Left ventricle myocardium superior (tissue), 1 donor: ENCODE measurements around the gene NR2E3. TPM values are rescaled to one million over a fixed set of nuclear protein-coding genes. Genes with fewer than 3 reads are reported as not detected.

Experiments
- ATAC-seq: fragments of 200-7000 bp; cut with Tn5 transposase; one replicate; pipeline ENCODE4 v1.9.1; 2020; ENCODE audit warnings: mild to moderate bottlenecking, moderate library complexity
- DNase-seq: peaks from one replicate; pipeline ENCODE4 v3.0.0-alpha.2; 2020
- intact Hi-C: fragments of 100-400 bp; cut with micrococcal nuclease; formaldehyde crosslinking; loops from one replicate; pipeline ENCODE4 v1.11.0; 2022
- total RNA-seq: library from RNA; stranded (reverse); fragmentation: NEBNext Ultra II Directional; extraction: Animal tissue kit (Norgen Biotek cat#: 25700); gene quantifications from one replicate; pipeline ENCODE4 v1.2.1, GENCODE V29; 2021
- donor health status: DM: no; HTN: yes; CAD: no; lungs with severe emphysema.

The NR2E3 gene
- total RNA-seq, 1 donor from 2014 or later: not detected

- no peak for ATAC-seq
- intact Hi-C loops: no loop called here
These were observed 21.4 kb upstream of the NR2E3 start for GRCh38 chr15:71788646-71789579.

GRCh38 chr15:71789616-71790015 lies 20.7 kb upstream of the NR2E3 start:
- DNase-seq: no peak
- ATAC-seq: no peak
- intact Hi-C loops: no loop called here

More at GRCh38 chr15:71788646-71789579, 21.4 kb upstream of the NR2E3 start:
- DNase-seq: no peak

- ATAC-seq (no peak), DNase-seq (no peak)
- intact Hi-C loops: no loop called here
These were observed 20.3 kb upstream of the NR2E3 start for GRCh38 chr15:71790081-71790480.

DNA sequence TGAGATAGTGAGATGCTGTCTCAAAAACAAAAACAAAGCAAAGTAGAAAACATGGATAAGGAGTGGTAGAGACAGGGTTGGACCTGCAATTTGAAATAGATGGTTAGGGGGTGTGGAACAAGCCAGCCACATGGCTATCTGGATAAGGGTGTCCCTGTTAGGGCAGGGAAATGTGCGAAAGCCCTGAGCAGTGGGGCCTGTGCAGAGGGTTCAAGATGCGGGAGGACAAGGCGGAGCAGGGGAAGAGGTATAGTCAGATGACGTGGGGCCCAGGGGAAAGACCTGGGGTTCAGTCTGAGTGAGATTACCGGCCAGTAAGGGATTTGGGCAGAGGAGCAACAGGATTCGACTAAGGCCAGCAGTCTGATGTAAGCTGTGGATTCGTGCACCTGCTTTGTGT lies 18.4 kb upstream of the NR2E3 start:
- intact Hi-C loops: no loop called here
- ATAC-seq: peak; percentile 34
- no peak for DNase-seq

DNA sequence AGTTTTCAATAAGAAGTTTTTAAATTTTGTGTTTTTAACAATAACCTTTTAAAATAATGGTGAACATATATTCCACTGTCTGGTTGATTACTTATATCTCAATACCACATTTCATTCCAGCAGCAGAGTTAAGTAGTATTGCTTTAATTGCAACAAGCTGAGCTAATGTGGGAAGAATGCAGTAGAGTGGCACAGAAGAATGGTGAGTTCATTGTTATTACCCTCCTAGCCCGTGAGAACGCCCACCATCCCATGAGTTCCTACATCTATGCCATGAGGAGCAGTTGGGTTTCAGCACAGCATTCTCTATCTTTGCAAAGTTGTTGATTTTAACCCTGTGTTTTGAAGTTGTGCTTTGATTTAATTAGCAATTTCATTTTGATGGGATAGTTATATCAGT lies 17.8 kb upstream of the NR2E3 start:
- intact Hi-C loops: no loop called here
- peak; percentile 60 for ATAC-seq
- no peak for DNase-seq

DNA sequence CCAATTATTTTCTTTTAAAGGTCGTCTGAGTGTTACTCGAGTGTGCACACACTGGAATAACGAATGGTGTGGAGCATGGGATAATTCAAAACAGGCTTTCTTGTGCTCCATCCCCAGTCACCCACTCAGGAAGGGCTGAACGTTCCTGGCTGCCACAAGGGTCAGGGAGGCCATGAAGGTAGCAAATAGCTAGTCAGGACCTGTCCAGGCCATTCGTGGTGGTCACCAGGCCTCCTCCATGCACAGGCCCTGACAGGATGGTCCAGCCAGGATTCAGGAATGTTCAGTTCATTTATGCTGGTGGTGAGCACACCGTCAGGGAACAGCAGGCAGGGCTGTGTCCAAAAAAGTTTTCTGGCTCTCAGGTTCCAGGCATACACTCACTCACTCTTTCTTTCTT lies 11.7 kb upstream of the NR2E3 start:
- intact Hi-C loops: no loop called here
- ATAC-seq: no peak
- DNase-seq: no peak

- no peak for ATAC-seq
- intact Hi-C loops: no loop called here
- DNase-seq: no peak
These were observed 10.2 kb upstream of the NR2E3 start for GRCh38 chr15:71800190-71800589.

GRCh38 chr15:71800835-71801745 lies 9.3 kb upstream of the NR2E3 start:
- DNase-seq: no peak
- intact Hi-C loops: no loop called here
- peak; percentile 80 for ATAC-seq

DNA sequence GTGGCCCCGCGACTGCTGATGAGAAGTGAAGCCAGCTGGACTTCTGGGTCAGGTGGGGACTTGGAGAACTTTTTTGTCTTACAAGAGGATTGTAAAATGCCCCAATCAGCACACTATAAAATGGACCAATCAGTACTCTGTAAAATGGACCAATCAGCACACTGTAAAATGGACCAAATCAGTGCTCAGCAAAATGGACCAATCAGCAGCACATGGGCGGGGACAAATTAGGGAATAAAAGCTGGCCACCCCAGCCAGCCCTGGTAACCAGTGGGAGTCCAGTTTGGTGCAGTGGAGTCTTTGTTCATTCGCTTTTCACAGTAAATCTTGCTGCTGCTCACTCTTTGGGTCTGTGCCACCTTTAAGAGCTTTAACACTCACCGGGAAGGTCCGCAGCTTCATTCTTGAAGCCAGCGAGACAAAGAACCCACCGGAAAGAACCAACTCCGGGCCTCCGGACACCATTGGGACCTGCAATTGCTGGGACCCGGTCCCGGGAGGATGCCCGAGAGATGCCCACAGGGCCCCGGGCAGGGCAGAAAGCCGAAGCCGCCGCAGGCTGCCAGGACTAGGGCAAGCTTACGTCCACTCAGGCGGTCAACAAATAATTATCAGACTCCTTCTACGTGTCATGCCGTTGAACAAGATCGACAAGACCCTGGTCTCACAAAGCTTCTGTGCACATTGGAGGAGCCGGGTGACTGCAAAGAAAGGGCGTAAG lies 8.3 kb upstream of the NR2E3 start:
- ATAC-seq (no peak), DNase-seq (no peak)
- intact Hi-C loops: no loop called here

GRCh38 chr15:71802770-71803169 lies 7.6 kb upstream of the NR2E3 start:
- DNase-seq: no peak
- intact Hi-C loops: no loop called here
- no peak for ATAC-seq

DNA sequence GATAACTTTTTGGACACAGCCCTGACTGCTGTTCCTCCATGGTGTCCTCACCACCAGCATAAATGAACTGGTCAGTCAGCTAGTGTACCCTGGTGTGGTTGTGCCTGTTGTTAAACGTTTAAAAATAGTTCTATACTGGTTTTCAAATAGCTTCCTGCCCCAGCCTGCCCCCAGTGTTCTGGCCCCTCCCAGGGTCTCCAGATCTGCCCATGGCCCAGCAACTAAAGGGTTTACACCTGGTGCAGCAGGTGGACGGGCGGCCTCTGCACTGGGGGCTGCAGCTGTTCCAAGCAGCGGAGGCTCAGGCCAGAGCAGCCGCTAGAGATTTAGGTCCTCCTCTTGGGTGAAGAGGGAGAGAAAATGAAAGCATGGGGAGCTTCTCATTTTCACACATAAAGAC lies 6.1 kb upstream of the NR2E3 start:
- DNase-seq: no peak
- intact Hi-C loops: loop anchor here (2.0 kb wide), 1 partner anchor 55 kb away; no protein-coding TSS in a partner anchor
- no peak for ATAC-seq

- ATAC-seq (peak; percentile 5), DNase-seq (no peak)
- intact Hi-C loops: loop anchor here (2.0 kb wide), 1 partner anchor 56 kb away; no protein-coding TSS in a partner anchor
These were observed 5.5 kb upstream of the NR2E3 start for GRCh38 chr15:71804695-71805470.

DNA sequence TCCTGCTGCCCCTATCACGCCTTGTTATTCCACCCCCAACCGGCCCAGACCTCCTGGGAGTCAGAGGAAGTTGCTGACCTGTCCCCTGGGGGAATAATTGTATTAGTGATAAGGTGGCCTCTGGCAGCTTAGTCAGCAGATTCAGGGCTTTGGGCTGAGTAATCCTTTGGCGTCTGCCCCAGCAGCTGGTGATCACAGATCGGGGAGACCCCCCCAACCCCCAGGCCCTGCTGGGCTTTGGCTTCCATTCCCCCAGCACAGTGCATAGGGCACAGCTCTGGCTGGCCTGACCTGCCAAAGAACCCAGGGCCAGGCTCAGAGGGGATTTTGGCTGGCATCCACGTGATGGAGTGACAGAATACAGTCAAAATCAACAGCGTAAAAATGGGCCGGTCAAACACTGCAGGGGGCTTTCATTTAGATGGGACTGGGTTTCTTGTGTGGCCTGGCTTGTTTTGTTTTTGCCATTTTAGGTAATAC lies 3.9 kb upstream of the NR2E3 start:
- ATAC-seq: no peak
- no peak for DNase-seq
- intact Hi-C loops: no loop called here

GRCh38 chr15:71807125-71807629 lies 3.2 kb upstream of the NR2E3 start:
- intact Hi-C loops: no loop called here
- no peak for ATAC-seq
- DNase-seq: no peak

GRCh38 chr15:71807691-71808091 lies 2.7 kb upstream of the NR2E3 start:
- ATAC-seq (no peak), DNase-seq (no peak)
- intact Hi-C loops: no loop called here

- DNase-seq (peak; percentile 58), ATAC-seq (peak; percentile 68)
- intact Hi-C loops: no loop called here
These were observed 1.9 kb upstream of the NR2E3 start for GRCh38 chr15:71808311-71809020.

GRCh38 chr15:71809346-71809745 lies 1.0 kb upstream of the NR2E3 start:
- ATAC-seq: no peak
- DNase-seq: no peak
- intact Hi-C loops: no loop called here
